ENCODE results near the gene ZFYVE21. TPM values are rescaled to one million over a fixed set of nuclear protein-coding genes. Genes with fewer than 3 reads are reported as not detected.
A peak's percentile ranks its signal among the peaks of the same experiment; 100 is the strongest.

The ZFYVE21 gene
- total RNA-seq, 4 donors from 2014 or later = 69.5 to 134 (median 89.3) TPM

DNA sequence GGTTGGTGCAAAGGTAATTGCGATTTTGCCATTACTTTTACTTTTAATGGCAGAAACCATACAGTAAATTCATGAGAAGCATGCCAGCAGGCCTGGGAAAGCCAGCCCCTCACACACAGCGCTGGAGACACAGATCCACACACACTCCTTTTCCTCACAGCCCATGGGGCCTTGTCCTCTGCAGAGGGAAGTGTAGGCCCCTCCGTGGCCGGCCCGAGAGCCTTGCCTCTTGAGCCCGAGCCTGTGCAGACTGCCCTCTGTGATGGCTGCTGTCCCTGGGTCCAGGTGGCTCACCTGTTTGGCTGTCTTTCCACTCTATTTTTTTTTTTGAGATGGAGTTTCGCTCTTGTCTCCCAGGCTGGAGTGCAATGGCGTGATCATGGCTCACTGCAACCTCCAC lies 39.7 kb upstream of the ZFYVE21 start:
- no peaks in the 10 kb centered on the region for H3K9me3 ChIP-seq
- H3K27me3 ChIP-seq = no peaks in the 10 kb centered on the region
- H3K4me1 ChIP-seq = peaks cover 0 to 10% (median 0%) of the 10 kb centered on the region in 3 donors
- H3K27ac ChIP-seq = no peak overlapping the region
- WGBS, 2 donors = 91 to 98% methylated on average over 5 to 8 of the region's 8 CpGs
- intact Hi-C loops (cut with DNase I) = no loop called here
- no peak for TF ChIP-seq POLR2A (IDR thresholded peaks at IDR 0.05)
- DNase-seq = no peak
- peaks cover 40 to 100% (median 85%) of the 10 kb centered on the region in 3 donors for H3K36me3 ChIP-seq
- H3K4me3 ChIP-seq = no peak overlapping the region

DNA sequence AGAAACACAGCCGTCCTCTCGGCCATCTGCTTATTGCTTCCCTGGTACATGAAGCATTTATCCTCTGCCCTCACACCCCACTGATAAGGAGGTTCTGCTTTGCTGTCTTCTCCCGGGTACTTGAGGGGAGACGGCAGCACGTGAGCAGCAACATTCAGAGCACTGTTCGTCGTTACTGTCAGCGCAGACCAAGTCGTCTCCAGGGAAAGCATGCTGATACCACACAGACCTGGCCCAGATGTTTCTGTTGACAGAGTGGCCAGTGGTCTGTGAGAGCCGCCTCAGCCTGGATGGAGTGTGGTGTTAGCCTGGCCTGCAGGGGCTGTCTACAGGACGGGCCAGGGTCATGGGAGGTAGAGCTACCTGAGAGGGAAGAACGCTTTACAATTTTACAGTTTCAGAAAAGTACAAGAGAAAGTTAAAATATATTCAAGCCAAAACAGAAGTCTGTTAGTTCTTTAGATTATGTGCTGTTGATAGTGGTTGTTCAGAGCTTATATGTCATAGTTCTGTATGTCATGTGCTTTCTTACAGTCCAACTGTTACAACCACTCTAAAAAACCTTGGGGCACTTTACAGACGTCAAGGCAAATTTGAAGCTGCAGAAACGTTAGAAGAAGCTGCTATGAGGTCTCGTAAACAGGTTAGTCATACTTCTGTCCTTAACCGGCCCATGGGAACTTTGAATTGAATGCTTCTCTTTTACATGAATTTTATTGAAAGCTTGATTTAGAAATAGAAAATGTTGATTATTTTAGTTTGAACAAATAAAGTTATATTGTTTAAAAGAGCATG lies 38.5 kb upstream of the ZFYVE21 start:
- WGBS, 2 donors = 81 to 88% methylated on average over 14 to 15 of the region's 16 CpGs
- Histone ChIP-seq H3K27ac (no peak overlapping the region), H3K4me3 (no peak overlapping the region), H3K9me3 (no peaks in the 10 kb centered on the region), H3K27me3 (no peaks in the 10 kb centered on the region), H3K36me3 (peaks cover 36 to 100% (median 85%) of the 10 kb centered on the region in 3 donors), H3K4me1 (peaks cover 0 to 10% (median 0%) of the 10 kb centered on the region in 3 donors)
- intact Hi-C loops (cut with DNase I) = no loop called here
- TF ChIP-seq, protein P1, sequence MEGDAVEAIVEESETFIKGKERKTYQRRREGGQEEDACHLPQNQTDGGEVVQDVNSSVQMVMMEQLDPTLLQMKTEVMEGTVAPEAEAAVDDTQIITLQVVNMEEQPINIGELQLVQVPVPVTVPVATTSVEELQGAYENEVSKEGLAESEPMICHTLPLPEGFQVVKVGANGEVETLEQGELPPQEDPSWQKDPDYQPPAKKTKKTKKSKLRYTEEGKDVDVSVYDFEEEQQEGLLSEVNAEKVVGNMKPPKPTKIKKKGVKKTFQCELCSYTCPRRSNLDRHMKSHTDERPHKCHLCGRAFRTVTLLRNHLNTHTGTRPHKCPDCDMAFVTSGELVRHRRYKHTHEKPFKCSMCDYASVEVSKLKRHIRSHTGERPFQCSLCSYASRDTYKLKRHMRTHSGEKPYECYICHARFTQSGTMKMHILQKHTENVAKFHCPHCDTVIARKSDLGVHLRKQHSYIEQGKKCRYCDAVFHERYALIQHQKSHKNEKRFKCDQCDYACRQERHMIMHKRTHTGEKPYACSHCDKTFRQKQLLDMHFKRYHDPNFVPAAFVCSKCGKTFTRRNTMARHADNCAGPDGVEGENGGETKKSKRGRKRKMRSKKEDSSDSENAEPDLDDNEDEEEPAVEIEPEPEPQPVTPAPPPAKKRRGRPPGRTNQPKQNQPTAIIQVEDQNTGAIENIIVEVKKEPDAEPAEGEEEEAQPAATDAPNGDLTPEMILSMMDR (IDR thresholded peaks at IDR 0.05) = no peak
- no peak for TF ChIP-seq POLR2A (IDR thresholded peaks at IDR 0.05)
- DNase-seq = no peak

DNA sequence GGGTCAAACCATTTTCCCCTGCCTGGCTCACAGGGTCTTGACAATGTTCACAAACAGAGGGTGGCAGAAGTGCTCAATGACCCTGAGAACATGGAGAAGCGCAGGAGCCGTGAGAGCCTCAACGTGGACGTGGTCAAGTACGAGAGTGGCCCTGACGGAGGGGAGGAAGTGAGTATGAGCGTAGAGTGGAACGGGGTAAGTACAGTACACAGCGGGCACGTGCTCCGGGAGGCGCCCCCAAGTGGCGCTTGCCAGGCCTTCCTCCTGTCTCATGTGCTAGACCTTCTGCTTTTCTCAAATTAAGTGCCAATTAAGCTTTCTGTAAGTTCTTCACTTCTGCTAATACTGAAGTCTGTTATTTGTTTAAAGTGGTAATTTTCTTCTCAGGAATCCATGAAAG lies 36.3 kb upstream of the ZFYVE21 start:
- Histone ChIP-seq H3K9me3 (no peaks in the 10 kb centered on the region), H3K27me3 (no peaks in the 10 kb centered on the region), H3K4me3 (no peak overlapping the region), H3K36me3 (peaks cover 34 to 100% (median 78%) of the 10 kb centered on the region in 3 donors), H3K27ac (no peak overlapping the region), H3K4me1 (peaks cover 0 to 10% (median 0%) of the 10 kb centered on the region in 3 donors)
- TF ChIP-seq, protein P1 (IDR thresholded peaks at IDR 0.05) = peak in 5 of 6 experiments; percentile 28 to 51 (median 32)
- TF ChIP-seq POLR2A (IDR thresholded peaks at IDR 0.05) = no peak
- WGBS, 2 donors = 49 to 58% methylated on average over 13 of the region's 13 CpGs
- intact Hi-C loops (cut with DNase I) = no loop called here
- DNase-seq = no peak

DNA sequence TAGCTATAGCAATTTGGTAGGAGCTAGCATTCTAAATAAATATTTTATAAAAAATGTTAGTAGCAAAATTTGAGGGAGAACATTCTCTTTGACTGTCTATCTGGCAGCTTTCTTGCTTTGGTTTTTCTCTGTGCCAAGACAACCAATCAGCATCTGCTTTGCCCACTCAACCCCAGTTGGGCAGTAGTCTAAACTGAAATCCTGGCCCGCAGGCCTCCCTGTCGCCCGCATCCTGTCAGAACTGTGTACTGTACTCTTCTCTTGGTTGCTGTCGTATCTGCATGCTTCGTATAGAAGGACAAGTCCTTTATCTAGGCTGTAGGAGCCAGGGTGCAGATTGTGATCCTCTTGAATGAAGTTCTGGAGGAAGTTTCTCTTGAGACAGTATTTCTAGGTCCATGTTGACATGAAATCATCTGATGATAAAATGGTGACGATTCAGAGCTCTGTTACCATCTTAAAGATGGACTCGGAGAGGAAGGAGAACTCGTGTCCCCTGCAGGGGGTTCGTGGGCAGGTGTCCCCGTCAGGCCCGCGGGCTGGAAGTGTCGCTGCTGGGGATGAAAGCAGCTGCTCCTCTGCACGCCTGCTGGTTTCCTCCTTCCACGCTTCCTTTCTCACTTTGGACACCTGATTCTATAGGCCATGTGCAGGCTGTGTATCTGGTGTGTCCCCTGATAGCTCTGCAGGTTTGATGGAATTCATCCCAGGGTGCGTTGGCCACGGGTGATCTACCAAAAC lies 34.9 kb upstream of the ZFYVE21 start:
- DNase-seq = no peak
- intact Hi-C loops (cut with DNase I) = no loop called here
- TF ChIP-seq POLR2A (IDR thresholded peaks at IDR 0.05) = no peak
- TF ChIP-seq, protein P1 (IDR thresholded peaks at IDR 0.05) = no peak

DNA sequence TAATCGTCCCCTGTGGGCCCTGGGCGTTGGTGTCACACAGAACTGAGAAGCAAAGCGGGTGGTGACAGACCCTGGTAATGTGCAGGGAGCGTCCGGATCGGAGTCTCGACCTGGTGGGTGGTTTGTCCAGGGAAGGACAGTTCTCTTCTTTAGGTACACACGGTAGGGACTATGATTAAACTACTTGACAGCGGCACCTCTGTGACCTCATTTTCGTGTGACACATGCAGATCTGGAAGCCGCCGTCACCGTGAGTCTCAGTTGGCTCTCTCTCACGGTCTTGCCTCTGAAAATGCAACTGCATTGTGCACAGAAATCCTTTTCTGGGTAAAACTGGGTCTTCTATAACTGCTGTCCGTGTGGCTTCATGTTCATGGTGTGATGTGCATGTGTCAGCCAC lies 32.5 kb upstream of the ZFYVE21 start:
- no peak for TF ChIP-seq POLR2A (IDR thresholded peaks at IDR 0.05)
- TF ChIP-seq, protein P1 (IDR thresholded peaks at IDR 0.05) = no peak
- intact Hi-C loops (cut with DNase I) = no loop called here
- H3K27ac ChIP-seq = no peak overlapping the region
- H3K9me3 ChIP-seq = no peaks in the 10 kb centered on the region
- H3K4me1 ChIP-seq = peaks cover 0 to 10% (median 0%) of the 10 kb centered on the region in 3 donors
- H3K4me3 ChIP-seq = no peak overlapping the region
- DNase-seq = no peak
- 74 to 82% methylated on average over 12 to 14 of the region's 15 CpGs for WGBS, 2 donors
- no peaks in the 10 kb centered on the region for H3K27me3 ChIP-seq
- peaks cover 28 to 100% (median 62%) of the 10 kb centered on the region in 3 donors for H3K36me3 ChIP-seq

More for the DNA sequence above, 34.9 kb upstream of the ZFYVE21 start:
- H3K27me3 ChIP-seq = no peaks in the 10 kb centered on the region
- H3K4me3 ChIP-seq = no peak overlapping the region
- H3K9me3 ChIP-seq = no peaks in the 10 kb centered on the region
- 86 to 90% methylated on average over 16 to 17 of the region's 17 CpGs for WGBS, 2 donors
- H3K27ac ChIP-seq = no peak overlapping the region
- H3K36me3 ChIP-seq = peaks cover 30 to 100% (median 71%) of the 10 kb centered on the region in 3 donors
- peaks cover 0 to 10% (median 0%) of the 10 kb centered on the region in 3 donors for H3K4me1 ChIP-seq
